HG02763 (cell line): ENCODE data around the gene CUX1.
"Not testable (repeated sequence)": the region's sequence is repeated elsewhere in the genome, so short reads cannot be mapped to it uniquely, and the experiment has no call there.

Experiments
- ATAC-seq: cut with Tn5 transposase; IDR thresholded peaks from one replicate; pipeline ENCODE4 v1.9.1; 2021; ENCODE audit warnings: mild to moderate bottlenecking, moderate library complexity; ENCODE audit not compliant: unreplicated experiment

CUX1 gene

DNA sequence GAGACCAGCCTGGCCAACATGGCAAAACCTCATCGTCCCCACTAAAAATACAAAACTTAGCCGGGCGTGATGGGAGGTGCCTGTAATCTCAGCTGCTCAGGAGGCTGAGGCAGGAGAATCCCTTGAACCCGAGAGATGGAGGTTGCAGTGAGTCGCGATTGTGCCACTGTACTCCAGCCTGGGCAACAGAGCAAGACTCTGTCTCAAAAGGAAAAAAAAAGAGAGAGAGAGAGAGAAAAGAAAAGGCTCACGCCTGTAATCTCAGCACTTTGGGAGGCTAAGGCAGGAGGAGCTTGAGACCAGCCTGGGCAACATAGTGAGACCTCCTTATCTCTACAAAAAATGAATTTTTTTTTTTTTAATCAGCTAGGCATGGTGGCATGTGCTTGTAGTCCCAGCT lies 157.6 kb downstream of the CUX1 start:
- ATAC-seq: no peak

DNA sequence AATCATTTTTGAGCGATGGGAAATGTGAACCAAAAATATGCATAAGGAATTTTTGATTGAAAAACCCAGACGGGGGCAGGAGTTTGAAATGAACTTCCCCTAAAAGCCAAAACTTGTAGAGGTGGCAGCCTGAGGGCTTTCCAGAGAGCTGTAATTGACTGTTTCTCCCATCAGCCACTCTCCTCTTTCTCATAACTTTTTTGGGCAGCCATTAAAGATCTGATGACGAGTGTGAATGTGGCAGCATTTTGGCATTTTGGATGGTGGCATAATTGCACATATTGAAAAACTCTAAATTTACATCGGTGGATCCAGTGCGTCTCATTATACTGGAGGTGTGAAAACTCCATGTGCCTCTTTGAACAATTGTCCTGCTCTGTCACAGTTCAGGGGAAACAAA lies 159.0 kb downstream of the CUX1 start:
- no peak for ATAC-seq

DNA sequence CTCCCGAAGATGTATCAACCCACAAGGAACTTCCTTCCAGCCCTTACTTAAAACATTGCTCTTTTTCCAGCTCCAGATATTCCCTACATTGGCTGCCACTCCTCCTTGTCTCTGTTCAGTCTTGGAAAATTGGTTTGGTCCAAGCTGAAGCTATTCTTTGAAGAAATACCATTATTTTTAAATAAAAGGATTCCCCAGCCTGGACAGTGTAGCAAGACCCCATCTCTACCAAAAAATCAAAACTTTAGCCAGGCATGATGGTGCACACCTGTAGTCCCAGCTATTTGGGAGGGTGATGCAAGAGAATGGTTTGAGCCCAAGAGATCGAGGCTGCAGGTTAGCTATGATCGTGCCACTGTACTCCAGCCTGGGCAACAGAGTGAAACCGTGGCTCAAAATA lies 159.8 kb downstream of the CUX1 start:
- no peak for ATAC-seq

- no peak for ATAC-seq
These were observed 161.3 kb downstream of the CUX1 start for GRCh38 chr7:101978683-101979082.

GRCh38 chr7:101983147-101983811 lies 165.9 kb downstream of the CUX1 start:
- no peak for ATAC-seq

- ATAC-seq: no peak
These were observed 166.9 kb downstream of the CUX1 start for GRCh38 chr7:101984133-101984879.

DNA sequence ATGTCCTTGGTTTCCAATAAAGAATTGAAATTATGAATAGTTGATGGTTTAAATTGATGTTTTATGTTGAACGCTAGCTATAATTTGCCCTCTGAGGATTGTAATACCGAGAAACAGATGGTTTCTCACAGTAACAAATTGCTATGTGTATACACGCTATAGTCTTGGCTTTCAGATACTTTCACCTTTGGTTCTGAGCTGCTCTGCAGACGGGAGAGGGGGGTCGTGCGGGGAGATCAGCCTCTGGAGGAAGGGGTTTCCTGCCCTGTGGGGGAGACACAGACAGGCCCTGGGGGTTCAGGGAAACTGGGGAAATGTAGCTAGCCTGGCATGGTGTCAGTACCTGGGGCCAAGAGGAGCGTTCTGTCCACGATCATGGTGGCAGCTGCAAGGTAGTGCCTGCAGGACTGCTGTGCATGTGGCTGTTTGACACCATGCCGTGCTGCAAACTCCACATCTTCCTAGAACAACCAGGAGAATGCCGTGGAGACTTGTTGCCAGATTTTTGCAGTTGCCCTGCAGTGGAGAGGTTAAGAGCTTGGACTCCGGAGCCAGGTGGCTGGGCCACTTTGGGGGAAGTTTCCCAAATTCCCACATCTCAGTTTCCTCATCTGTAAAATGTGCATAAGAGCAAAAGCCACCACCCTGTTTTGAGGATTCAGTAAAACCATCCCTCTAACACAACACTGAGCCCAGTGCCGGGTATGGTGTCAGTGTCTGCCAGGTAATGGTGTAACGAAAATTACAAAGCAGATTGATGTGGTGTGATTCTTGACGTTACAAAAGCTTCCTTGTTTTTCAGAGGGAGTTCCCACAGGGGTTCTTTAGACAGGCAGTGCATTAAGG lies 167.9 kb downstream of the CUX1 start:
- no peak for ATAC-seq

- no peak for ATAC-seq
These were observed 168.7 kb downstream of the CUX1 start for GRCh38 chr7:101985903-101986734.

GRCh38 chr7:101987494-101987893 lies 170.1 kb downstream of the CUX1 start:
- ATAC-seq: no peak

DNA sequence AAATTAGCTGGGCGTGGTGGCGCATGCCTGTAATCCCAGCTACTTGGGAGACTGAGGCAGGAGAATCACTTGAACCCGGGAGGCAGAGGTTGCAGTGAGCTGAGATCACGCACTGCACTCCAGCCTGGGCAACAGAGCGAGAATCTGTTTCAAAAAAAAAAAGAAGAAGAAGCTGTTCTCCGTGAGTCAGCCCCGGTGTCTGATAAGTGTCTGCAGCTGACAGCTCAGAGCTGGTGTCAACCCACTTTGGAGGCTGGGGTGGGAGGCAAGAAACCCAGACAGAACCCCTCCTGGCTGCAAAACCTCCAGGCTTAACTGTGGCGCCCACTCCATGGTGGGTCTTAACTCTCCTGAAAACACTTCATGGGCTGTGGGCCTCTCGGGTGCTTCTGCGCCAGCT lies 170.6 kb downstream of the CUX1 start:
- not testable (repeated sequence) for ATAC-seq

GRCh38 chr7:101988513-101988912 lies 171.1 kb downstream of the CUX1 start:
- ATAC-seq: no peak

- ATAC-seq: no peak
These were observed 171.7 kb downstream of the CUX1 start for GRCh38 chr7:101989101-101989500.

- ATAC-seq: peak; percentile 71
These were observed 173.5 kb downstream of the CUX1 start for GRCh38 chr7:101990811-101991418.

DNA sequence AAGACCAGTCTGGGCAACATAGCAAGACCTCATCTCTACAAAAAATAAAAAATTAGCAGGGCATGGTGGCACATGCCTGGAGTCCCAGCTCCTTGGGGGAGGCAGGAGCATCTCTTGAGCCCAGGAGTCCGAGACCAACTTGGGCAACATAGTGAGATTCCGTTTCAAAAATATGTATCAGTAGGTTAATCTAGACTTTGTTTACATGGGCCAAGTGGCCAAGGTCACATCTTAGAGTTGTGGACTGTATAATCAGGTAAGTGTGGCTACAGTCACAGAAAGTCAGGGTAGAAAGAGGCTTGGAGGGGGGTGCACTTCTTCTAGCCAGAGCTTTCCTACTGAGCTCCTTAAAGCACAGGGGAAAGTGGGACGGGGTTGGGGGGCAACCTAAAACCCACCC lies 174.4 kb downstream of the CUX1 start:
- no peak for ATAC-seq

DNA sequence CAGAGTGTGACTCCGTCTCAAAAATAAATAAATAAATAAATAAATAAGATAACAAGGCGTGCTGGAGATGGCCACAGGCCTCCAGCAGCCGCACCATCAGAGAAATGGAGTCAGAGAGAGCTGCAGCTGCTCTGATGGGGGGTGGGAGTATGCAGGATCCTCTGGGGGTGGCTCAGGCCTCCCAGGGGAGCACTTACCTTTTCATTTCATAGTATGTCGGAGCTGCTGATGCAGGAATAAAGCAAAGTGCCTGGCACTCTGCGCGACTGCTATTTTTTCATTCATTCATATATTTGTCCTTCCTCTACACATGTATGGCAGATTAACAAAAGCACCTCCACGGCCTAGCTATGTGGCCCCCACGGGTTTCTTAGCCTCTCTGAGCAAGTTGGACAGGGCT lies 175.9 kb downstream of the CUX1 start:
- ATAC-seq: no peak

GRCh38 chr7:101995121-101995520 lies 177.7 kb downstream of the CUX1 start:
- ATAC-seq: no peak

DNA sequence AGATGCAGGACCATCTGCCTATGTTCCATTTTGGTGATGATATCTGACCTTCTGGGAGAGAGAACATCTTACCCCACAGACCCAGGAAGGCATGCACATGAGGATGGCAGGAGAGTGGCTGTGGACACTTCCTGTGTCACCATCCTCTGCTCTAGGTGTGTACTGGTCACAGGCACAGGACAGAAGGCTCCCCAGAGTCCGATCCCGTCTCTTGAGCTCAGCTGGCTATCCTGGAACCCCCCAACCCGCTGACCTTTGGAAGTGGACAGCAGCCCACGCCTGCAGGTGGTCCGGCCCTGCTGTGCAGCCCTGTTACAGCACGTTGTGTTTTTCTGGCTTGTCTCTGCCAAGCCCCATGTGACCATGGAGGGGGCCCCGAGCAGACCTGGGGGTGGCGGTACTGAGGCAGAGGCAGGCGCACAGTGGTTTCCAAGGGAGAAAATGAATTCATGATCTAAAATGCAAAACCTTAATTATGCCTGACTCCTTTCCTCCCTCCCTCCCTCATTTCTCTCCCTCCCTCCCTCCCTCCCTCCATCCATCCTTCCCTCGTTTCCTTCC lies 178.8 kb downstream of the CUX1 start:
- no peak for ATAC-seq

DNA sequence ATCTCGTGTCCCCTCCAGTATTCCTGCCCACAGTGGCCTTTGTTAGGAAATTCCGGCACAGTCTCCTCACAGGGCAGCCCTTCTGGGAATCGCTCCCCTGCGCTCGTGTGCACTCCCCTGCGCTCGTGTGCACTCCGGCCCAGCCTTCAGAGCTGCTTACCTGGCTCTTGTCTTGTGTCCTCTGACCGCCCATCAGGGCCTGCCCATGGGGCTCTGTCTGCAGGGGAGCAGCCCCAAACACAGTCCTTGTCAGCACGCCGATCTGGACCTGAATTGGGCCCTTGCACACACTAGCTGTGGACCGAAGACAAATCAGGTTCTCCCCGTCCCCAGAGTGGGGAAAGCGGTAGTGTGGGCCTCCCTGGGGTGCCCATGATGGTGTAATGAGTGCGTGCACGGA lies 179.4 kb downstream of the CUX1 start:
- ATAC-seq: no peak

GRCh38 chr7:101998029-101998905 lies 180.8 kb downstream of the CUX1 start:
- no peak for ATAC-seq
